Measurements from ENCODE around the gene FGF4.

GRCh38 chr11:69721106-69721505 is 54.0 kb downstream of the FGF4 start:
- TF ChIP-seq CTCF (IDR thresholded peaks at IDR 0.05) (no peak), POLR2A (IDR thresholded peaks at IDR 0.05) (no peak)
